ENCODE data around the gene APBA1. TPM values are rescaled to one million over a fixed set of nuclear protein-coding genes. Genes with fewer than 3 reads are reported as not detected.

APBA1 gene
- total and polyA plus RNA-seq, 2 of the 4 experiments (the other 2 are of a cell fraction), result 3.8 to 5.1 TPM

- TF ChIP-seq SMC3 (IDR thresholded peaks at IDR 0.05; ENCODE audit: low read depth, low read length), result no peak
- no peak for TF ChIP-seq BHLHE40 (IDR thresholded peaks at IDR 0.05; ENCODE audit: low read depth, low read length)
- TF ChIP-seq CTCF (conservative IDR thresholded peaks at IDR 0.05; ENCODE audit: low read depth, low read length), result no peak
- no peak for TF ChIP-seq RCOR1 (IDR thresholded peaks at IDR 0.05; ENCODE audit: insufficient replicate concordance, low read length)
- no peak for TF ChIP-seq MAZ (IDR thresholded peaks at IDR 0.05; ENCODE audit: borderline replicate concordance, low read depth, low read length)
- no peak for TF ChIP-seq FOS (IDR thresholded peaks at IDR 0.05; ENCODE audit: low read depth, low read length)
- TF ChIP-seq CEBPB (IDR thresholded peaks at IDR 0.05; ENCODE audit: low read depth, low read length), result no peak
- no peak for ATAC-seq (ENCODE audit: low read depth)
- in situ Hi-C loops (cut with MboI; ENCODE audit: low sequenced_read_pairs), result no loop called here
These were observed 177.4 kb downstream of the APBA1 start for GRCh38 chr9:69494763-69495162.

More at GRCh38 chr9:69494763-69495162, 177.4 kb downstream of the APBA1 start:
- Histone ChIP-seq H3K18ac (ENCODE audit: low read depth, low read length) (no peak overlapping the region), H4K8ac (ENCODE audit: low read depth in 2 of 2, low read length in 2 of 2) (no peak overlapping the region), H4K5ac (ENCODE audit: low read depth, low read length) (no peak overlapping the region), H3K9me3 (ENCODE audit: control insufficient read depth, insufficient read depth, low read length) (no peaks in the 10 kb centered on the region), H3K4ac (ENCODE audit: low read depth, low read length) (no peak overlapping the region), H2AK5ac (ENCODE audit: low read depth, low read length) (no peak overlapping the region), H2AK9ac (replicated peaks; ENCODE audit: low read depth, low read length, poor library complexity) (no peak overlapping the region), H2BK20ac (ENCODE audit: low read depth, low read length) (no peak overlapping the region), H3K14ac (replicated peaks; ENCODE audit: low read depth, low read length) (no peak overlapping the region; the same call in 1 of the 2 replicates), H4K20me1 (ENCODE audit: insufficient read depth, low read length) (0 out of 2 replicates have a peak, but pooled peaks cover 4% of the 10 kb centered on the region), H3K79me1 (ENCODE audit: low read depth in 1 of 2, low read length in 2 of 2) (no peaks in the 10 kb centered on the region), H3K4me2 (ENCODE audit: low read depth, low read length) (no peak overlapping the region), H2AFZ (replicated peaks; ENCODE audit: low read length, poor library complexity) (no peak overlapping the region), H3K9me1 (ENCODE audit: insufficient read depth, low read length) (no peaks in the 10 kb centered on the region; the same call in 1 of the 2 replicates), H4K91ac (ENCODE audit: insufficient read depth, low read depth, low read length) (no peak overlapping the region), H3K23ac (ENCODE audit: low read depth, low read length) (peak overlapping the region; percentile 51; the same call in 1 of the 2 replicates), H2BK5ac (ENCODE audit: low read depth, low read length, poor library complexity, severe bottlenecking) (no peak overlapping the region), H3K4me1 (ENCODE audit: control insufficient read depth, insufficient read depth, low read length) (no peaks in the 10 kb centered on the region), H2BK120ac (ENCODE audit: low read depth, low read length) (no peak overlapping the region), H3K27me3 (ENCODE audit: control insufficient read depth, insufficient read depth, low read length) (no peaks in the 10 kb centered on the region), H3K56ac (ENCODE audit: extremely low read depth, insufficient read depth, low read length) (no peak overlapping the region), H3K9ac (ENCODE audit: low read depth, low read length) (no peak overlapping the region), H3K4me3 (ENCODE audit: insufficient read depth, low read depth, low read length) (no peak overlapping the region), H3K27ac (ENCODE audit: insufficient read depth, low read length) (no peak overlapping the region), H2BK15ac (ENCODE audit: low read depth, low read length) (no peak overlapping the region), H3K36me3 (ENCODE audit: control insufficient read depth, insufficient read depth, low read length) (no peaks in the 10 kb centered on the region)
- BruUV-seq (replicated peaks), result no TSS peak
- dilution Hi-C loops (cut with HindIII; ENCODE audit: low sequenced_read_pairs, unreplicated experiment) (no loop called here), intact Hi-C loops (cut with micrococcal nuclease) (no loop called here)
- no CpG with 5 or more reads among the region's 2 CpGs for WGBS, 2 experiments (ENCODE audit: extremely low coverage in 2 of 2, insufficient read length in 1 of 2)
- CTCF ChIA-PET, result no interaction called here
- POLR2A ChIA-PET (ENCODE audit: unreplicated experiment), result no interaction called here
- DNase-seq, result no peak

All from IMR-90 (cell line).